Esophagus muscularis mucosa (tissue), 4 donors: ENCODE data around the gene PLXNA4. TPM values are rescaled to one million over a fixed set of nuclear protein-coding genes. Genes with fewer than 3 reads are reported as not detected.

ENCODE experiments used
- DNase-seq: peaks from one replicate; pipeline ENCODE4 v3.0.0-alpha.2; 2017; ENCODE audit errors: extremely low spot score
- H3K27ac ChIP-seq, 4 donors: fragments of 200-600 bp; sonication (generic); replicated peaks in 1 of 4; 1 replicate in 3 of 4; 2 replicates in 1 of 4; pipeline ENCODE4 v1.5.1; 2016 to 2019; ENCODE audit warnings: mild to moderate bottlenecking in 1 of 4
- H3K27me3 ChIP-seq, 4 donors: fragments of 200-600 bp; sonication (generic); one replicate each; pipeline versions ENCODE4 v1.5.1 to v1.6.0; 2016 to 2019
- H3K36me3 ChIP-seq, 4 donors: fragments of 200-600 bp; sonication (generic); one replicate each; pipeline ENCODE4 v1.5.1; 2016 to 2019
- H3K4me1 ChIP-seq, 4 donors: fragments of 200-600 bp; sonication (generic); one replicate each; pipeline ENCODE4 v1.5.1; 2016 to 2019
- H3K4me3 ChIP-seq, 4 donors: fragments of 200-600 bp; sonication (generic); 1 replicate in 2 of 4; 2 replicates in 2 of 4; pipeline ENCODE4 v1.5.1; 2016 to 2019; ENCODE audit warnings: mild to moderate bottlenecking in 4 of 4, moderate library complexity in 1 of 4
- H3K9me3 ChIP-seq, 4 donors: fragments of 200-600 bp; sonication (generic); 1 replicate in 3 of 4; 2 replicates in 1 of 4; pipeline ENCODE4 v1.5.1; 2016 to 2019
- EP300 ChIP-seq: sonication (generic); formaldehyde crosslinking; IDR thresholded peaks from one replicate; pipeline ENCODE4 v1.6.1; 2017; ENCODE audit warnings: antibody characterized with exemption
- POLR2A ChIP-seq: fragments of 450-650 bp; IDR thresholded peaks from one replicate; pipeline ENCODE4 v1.6.1; 2017; ENCODE audit warnings: antibody characterized with exemption, moderate library complexity, mild to moderate bottlenecking, low read depth
- POLR2AphosphoS5 ChIP-seq, 2 donors: sonication (generic); formaldehyde crosslinking; IDR thresholded peaks; one replicate each; pipeline ENCODE4 v1.6.1; 2017; ENCODE audit warnings: antibody characterized with exemption in 2 of 2
- WGBS: methylation state at CpG from one replicate; pipeline ENCODE4 v1.1.5; 2018; 5-methylcytosine and 5-hydroxymethylcytosine counted together
- intact Hi-C: fragments of 100-400 bp; cut with DNase I; formaldehyde crosslinking; loops from one replicate; pipeline ENCODE4 v1.15.1; 2023
- total RNA-seq, 4 donors: library from RNA; depleted of rRNA; stranded (reverse); fragments of >200 nt; gene quantifications; one replicate each; pipeline versions ENCODE4 v1.1.0 to v1.2.1, GENCODE V29; 2016
- TF ChIP-seq, protein P1 (sequence below), 3 experiments: fragments of 200-600 bp in 2 of 3; fragments of 450-650 bp in 1 of 3; sonication (generic) in 2 of 3; IDR thresholded peaks; one replicate each; pipeline ENCODE4 v1.5.1; 2017 to 2019; ENCODE audit warnings: antibody characterized with exemption in 3 of 3, mild to moderate bottlenecking in 2 of 3, moderate library complexity in 1 of 3

The PLXNA4 gene
- total RNA-seq, 4 donors from 2014 or later: 5.0 to 9.5 (median 6.6) TPM

DNA sequence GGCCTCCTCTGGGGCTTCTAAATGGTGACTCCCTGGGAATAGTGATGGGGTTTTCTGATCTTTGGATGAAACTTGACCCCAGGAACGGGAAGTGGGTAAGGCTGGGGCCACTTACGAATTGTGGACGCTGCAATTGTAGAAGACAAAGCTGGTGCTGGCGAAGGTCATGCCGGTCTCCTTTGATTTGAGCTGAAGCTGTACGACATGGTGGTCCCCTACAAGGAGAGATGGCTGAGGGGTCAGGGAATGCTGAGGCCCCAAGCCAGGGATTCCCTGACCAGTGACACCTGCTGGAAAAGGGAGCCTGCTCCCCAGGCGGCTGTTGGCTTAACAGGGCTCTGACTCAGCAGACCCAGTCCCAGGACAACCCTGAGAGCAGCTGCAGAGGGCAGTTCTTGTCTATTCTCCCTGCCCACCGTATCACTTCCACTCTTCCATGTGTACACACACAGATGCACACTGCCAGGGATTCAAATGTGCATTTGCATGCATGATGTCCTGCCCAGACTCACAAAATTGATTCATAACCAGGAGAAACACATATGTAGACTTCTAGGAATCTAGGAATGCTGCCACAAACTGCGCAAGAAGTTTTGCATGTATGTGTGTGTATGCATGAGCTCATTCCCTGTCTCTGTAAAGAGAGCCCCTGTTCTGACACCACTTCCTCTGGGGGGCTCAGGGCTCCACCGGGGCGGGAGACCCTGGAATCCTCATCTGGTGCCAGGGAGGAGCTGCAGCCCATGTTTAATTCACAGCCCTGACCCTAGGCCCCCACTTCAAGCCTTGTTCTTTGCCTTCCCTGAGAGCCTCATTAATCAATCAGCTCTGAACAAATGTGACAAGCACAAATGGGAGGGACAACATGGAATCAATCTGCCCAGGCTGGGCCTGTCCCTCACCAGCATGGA, 350.0 kb downstream of the PLXNA4 start:
- no peak for DNase-seq
- TF ChIP-seq EP300: no peak
- no peak for TF ChIP-seq POLR2AphosphoS5 (IDR thresholded peaks at IDR 0.05)
- TF ChIP-seq, protein P1, sequence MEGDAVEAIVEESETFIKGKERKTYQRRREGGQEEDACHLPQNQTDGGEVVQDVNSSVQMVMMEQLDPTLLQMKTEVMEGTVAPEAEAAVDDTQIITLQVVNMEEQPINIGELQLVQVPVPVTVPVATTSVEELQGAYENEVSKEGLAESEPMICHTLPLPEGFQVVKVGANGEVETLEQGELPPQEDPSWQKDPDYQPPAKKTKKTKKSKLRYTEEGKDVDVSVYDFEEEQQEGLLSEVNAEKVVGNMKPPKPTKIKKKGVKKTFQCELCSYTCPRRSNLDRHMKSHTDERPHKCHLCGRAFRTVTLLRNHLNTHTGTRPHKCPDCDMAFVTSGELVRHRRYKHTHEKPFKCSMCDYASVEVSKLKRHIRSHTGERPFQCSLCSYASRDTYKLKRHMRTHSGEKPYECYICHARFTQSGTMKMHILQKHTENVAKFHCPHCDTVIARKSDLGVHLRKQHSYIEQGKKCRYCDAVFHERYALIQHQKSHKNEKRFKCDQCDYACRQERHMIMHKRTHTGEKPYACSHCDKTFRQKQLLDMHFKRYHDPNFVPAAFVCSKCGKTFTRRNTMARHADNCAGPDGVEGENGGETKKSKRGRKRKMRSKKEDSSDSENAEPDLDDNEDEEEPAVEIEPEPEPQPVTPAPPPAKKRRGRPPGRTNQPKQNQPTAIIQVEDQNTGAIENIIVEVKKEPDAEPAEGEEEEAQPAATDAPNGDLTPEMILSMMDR (IDR thresholded peaks at IDR 0.05): no peak
- no peak for TF ChIP-seq POLR2A
- Histone ChIP-seq H3K4me1 (peaks cover 0 to 5% (median 0%) of the 10 kb centered on the region in 4 donors), H3K4me3 (no peak overlapping the region), H3K9me3 (no peaks in the 10 kb centered on the region), H3K27me3 (no peaks in the 10 kb centered on the region), H3K27ac (no peak overlapping the region), H3K36me3 (peaks cover 0 to 25% (median 6%) of the 10 kb centered on the region in 4 donors)
- intact Hi-C loops: no loop called here
- 78% methylated on average over 10 of the region's 11 CpGs for WGBS

DNA sequence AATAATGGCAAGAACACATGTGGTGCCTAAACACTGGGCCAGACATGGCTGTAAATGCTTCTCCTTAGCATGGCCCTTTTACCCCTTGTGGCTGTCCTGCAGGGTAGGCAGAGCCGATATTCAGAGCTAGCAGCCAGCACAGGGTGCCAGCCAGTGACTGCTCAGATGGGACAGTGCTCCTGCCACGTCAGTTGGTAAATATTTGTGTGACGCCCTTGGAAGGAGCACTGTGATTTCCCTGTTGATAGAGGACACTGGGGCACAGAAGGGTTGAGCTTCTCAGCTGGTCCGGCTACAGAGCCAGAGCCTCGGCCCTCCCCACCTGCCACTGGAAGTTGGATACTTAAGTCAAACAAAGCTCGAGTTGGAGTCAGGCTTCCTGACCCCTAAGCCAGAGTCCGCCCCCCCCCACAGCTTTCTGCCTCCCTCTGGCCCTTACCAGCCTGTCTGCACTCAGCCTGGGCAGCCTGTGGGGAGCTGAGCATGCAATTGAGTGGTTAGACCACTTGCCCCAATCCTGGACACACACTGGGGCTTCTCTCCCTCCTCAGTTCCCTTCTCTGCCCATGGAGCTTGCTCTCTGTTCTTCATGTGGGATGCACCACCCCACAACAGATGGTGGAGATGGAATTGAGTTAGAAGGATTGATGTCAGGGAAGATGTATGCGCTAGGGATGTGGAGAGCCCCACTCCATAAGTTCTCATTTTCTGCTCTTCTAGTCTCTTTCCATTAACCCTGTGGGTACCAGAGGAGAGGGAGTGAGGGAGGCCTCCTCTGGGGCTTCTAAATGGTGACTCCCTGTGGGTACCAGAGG, 350.8 kb downstream of the PLXNA4 start:
- 85% methylated on average over 3 of the region's 8 CpGs for WGBS
- Histone ChIP-seq H3K9me3 (no peaks in the 10 kb centered on the region), H3K4me1 (peaks cover 0 to 5% (median 0%) of the 10 kb centered on the region in 4 donors), H3K27ac (no peak overlapping the region), H3K4me3 (no peak overlapping the region), H3K27me3 (no peaks in the 10 kb centered on the region), H3K36me3 (peaks cover 0 to 25% (median 6%) of the 10 kb centered on the region in 4 donors)
- no peak for DNase-seq
- TF ChIP-seq POLR2AphosphoS5 (IDR thresholded peaks at IDR 0.05) (no peak), POLR2A (no peak), EP300 (no peak)
- intact Hi-C loops: no loop called here

DNA sequence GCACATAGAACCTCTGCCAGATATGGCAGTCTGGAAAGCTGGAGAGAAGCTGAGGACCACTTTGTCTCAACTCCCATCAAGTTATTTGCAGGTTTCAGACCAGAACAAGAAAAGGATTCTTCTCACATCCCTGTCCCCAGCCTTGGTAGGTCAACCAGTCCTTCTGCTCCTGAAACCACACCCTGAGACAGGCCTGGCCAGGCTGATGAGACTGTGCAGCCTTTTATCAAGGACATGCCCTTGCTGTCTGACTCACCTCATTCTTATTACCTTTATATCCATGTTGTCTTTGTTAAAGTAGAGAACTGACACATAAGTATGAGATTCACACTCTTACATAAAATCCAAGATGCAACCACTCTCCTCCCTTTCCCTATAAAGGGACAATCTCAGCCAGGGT, 354.9 kb downstream of the PLXNA4 start:
- Histone ChIP-seq H3K4me1 (peaks cover 0 to 5% (median 0%) of the 10 kb centered on the region in 4 donors), H3K4me3 (no peak overlapping the region), H3K27me3 (no peaks in the 10 kb centered on the region), H3K9me3 (no peaks in the 10 kb centered on the region), H3K36me3 (peaks cover 0 to 20% (median 6%) of the 10 kb centered on the region in 4 donors), H3K27ac (no peak overlapping the region)
- DNase-seq: no peak
- intact Hi-C loops: no loop called here
- TF ChIP-seq, protein P1 (IDR thresholded peaks at IDR 0.05): no peak
- TF ChIP-seq POLR2A (no peak), POLR2AphosphoS5 (IDR thresholded peaks at IDR 0.05) (no peak), EP300 (no peak)

DNA sequence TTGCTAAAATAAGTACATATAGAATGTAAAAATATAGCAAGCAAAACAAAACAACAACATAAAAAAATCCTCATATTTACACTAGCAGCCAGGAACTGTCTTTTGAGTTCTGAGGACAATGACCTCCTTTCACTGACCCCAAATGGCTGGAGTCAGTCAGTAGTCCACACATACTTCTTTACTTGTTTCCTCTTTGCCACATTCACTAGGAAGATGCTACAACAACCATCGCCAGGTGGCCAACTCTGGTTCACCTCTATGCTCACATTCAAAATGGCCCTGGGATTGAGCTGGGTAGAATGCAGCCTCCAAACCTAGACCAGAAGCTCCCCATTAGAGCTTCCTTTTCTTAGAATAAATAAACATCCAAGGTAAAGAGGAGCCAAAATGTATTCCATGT, 356.2 kb downstream of the PLXNA4 start:
- H3K9me3 ChIP-seq: no peaks in the 10 kb centered on the region
- 100% methylated on average over 1 of the region's 1 CpG for WGBS
- no peaks in the 10 kb centered on the region for H3K4me1 ChIP-seq
- no peak for DNase-seq
- peaks cover 0 to 16% (median 6%) of the 10 kb centered on the region in 4 donors for H3K36me3 ChIP-seq
- H3K27me3 ChIP-seq: no peaks in the 10 kb centered on the region
- H3K4me3 ChIP-seq: no peak overlapping the region
- TF ChIP-seq POLR2AphosphoS5 (IDR thresholded peaks at IDR 0.05) (no peak), EP300 (no peak), POLR2A (no peak)
- TF ChIP-seq, protein P1 (IDR thresholded peaks at IDR 0.05): no peak
- no peak overlapping the region for H3K27ac ChIP-seq
- intact Hi-C loops: no loop called here

DNA sequence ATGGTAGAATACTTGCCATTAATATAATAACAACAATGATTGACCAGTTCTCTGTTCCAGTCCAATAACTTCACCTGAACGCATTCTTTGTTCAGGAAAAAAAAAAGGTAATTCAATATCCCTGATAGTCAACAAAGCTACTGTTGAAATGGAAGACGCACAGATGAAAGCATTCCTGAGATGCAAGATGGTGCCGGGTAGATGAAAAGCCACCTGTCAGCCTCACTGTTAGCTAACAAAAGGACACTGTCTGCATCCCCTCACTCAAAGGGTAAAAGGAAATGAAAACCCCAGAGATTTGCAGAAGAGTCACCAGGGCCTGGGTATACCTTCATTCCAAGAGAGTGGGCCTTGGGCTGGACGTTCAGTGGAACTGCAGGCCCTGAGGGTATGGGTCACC, 357.4 kb downstream of the PLXNA4 start:
- DNase-seq: no peak
- no peaks in the 10 kb centered on the region for H3K9me3 ChIP-seq
- H3K4me3 ChIP-seq: no peak overlapping the region
- intact Hi-C loops: no loop called here
- 84% methylated on average over 4 of the region's 4 CpGs for WGBS
- H3K27ac ChIP-seq: no peak overlapping the region
- peaks cover 0 to 16% (median 6%) of the 10 kb centered on the region in 4 donors for H3K36me3 ChIP-seq
- H3K27me3 ChIP-seq: no peaks in the 10 kb centered on the region
- TF ChIP-seq, protein P1 (IDR thresholded peaks at IDR 0.05): no peak
- TF ChIP-seq POLR2A: no peak
- TF ChIP-seq POLR2AphosphoS5 (IDR thresholded peaks at IDR 0.05): no peak
- no peak for TF ChIP-seq EP300
- H3K4me1 ChIP-seq: no peaks in the 10 kb centered on the region
